ENCODE measurements around the gene ZNF224.

DNA sequence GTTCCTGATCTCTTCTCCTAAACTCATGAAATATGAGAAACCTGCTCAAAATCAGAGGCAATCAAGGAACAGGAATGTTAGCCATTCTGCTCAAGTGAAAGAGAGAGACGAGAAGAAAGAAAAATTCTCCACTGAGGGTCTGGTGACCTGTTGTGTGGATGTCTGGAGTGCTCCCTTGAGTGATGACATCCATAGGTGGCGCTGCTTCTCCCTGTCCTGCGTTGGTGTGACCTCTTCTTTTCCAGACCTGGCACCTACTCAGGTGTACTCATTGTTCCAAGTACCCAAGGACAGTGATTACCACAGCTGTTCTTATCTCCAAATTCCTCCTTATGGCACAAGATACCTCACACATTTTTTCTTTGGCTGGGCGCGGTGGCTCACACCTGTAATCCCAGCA is 38.3 kb upstream of the ZNF224 start:
- TF ChIP-seq POLR2A (IDR thresholded peaks at IDR 0.05; ENCODE audit: low read length) = no peak
- no peak for TF ChIP-seq GATA1 (IDR thresholded peaks at IDR 0.05; ENCODE audit: low read depth, low read length)
